ENCODE results near the gene FOXA2. TPM values are rescaled to one million over a fixed set of nuclear protein-coding genes. Genes with fewer than 3 reads are reported as not detected.

The FOXA2 gene
- polyA plus RNA-seq, 2 of the 4 experiments (the other 2 are of a cell fraction) = 8.3 to 20.7 TPM

- 0 out of 3 replicates have a peak, but pooled peaks cover 2% of the 10 kb centered on the region for H3K9me3 ChIP-seq
- no peak for ATAC-seq
- no peak overlapping the region for H3K4me3 ChIP-seq
- no peak for TF ChIP-seq ZC3H11A (IDR thresholded peaks at IDR 0.05)
- no peak for TF ChIP-seq BHLHE40 (IDR thresholded peaks at IDR 0.05; ENCODE audit: low read depth, low read length)
- TF ChIP-seq NPAS2 (CRISPR knock-in tag; IDR thresholded peaks at IDR 0.05; ENCODE audit: borderline replicate concordance) = no peak
- TF ChIP-seq NR3C1 (IDR thresholded peaks at IDR 0.05) = no peak
- TF ChIP-seq CEBPB (IDR thresholded peaks at IDR 0.05) = no peak
- no peak for TF ChIP-seq POLR2AphosphoS2 (conservative IDR thresholded peaks at IDR 0.05; ENCODE audit: low read length)
- no peak for TF ChIP-seq KDM1A (IDR thresholded peaks at IDR 0.05; ENCODE audit: low read depth)
- no peak for TF ChIP-seq JUNB (IDR thresholded peaks at IDR 0.05)
- no peak for TF ChIP-seq CHD4 (IDR thresholded peaks at IDR 0.05; ENCODE audit: borderline replicate concordance)
- no peak for TF ChIP-seq SMC3 (IDR thresholded peaks at IDR 0.05)
- no peak for TF ChIP-seq E2F6 (IDR thresholded peaks at IDR 0.05; ENCODE audit: borderline replicate concordance, low read depth)
- no peak for TF ChIP-seq NFE2L2 (conservative IDR thresholded peaks at IDR 0.05; ENCODE audit: low read length)
- POLR2A ChIA-PET = no interaction called here
- WGBS (ENCODE audit: missing lambda C conversion rate) = 69% methylated on average over 4 of the region's 4 CpGs
- FAIRE-seq = no peak
- H3K27ac ChIP-seq = no peak overlapping the region
- no peak for DNase-seq (ENCODE audit: low read depth in 1 of 2, low spot score in 1 of 2)
- CTCF ChIA-PET = interaction anchor here (0.8 kb wide), 1 partner anchor 144 kb away, joined by 3 read pairs; no protein-coding TSS in a partner anchor
- H3K4me2 ChIP-seq = no peak overlapping the region
- H3K4me1 ChIP-seq = peaks cover 4% of the 10 kb centered on the region; the same call in 1 of the 3 replicates
Measured at GRCh38 chr20:22548040-22548439, 36.3 kb downstream of the FOXA2 start.

GRCh38 chr20:22546344-22546743, 38.0 kb downstream of the FOXA2 start:
- FAIRE-seq = peak; percentile 28
- TF ChIP-seq HEYL (CRISPR knock-in tag; IDR thresholded peaks at IDR 0.05) (no peak), ZNF302 (CRISPR knock-in tag; IDR thresholded peaks at IDR 0.05) (no peak), E2F6 (IDR thresholded peaks at IDR 0.05; ENCODE audit: borderline replicate concordance, low read depth) (no peak), ELK1 (IDR thresholded peaks at IDR 0.05; ENCODE audit: low read depth, low read length) (no peak), POLR2A (IDR thresholded peaks at IDR 0.05; ENCODE audit: low read length) (no peak), RCOR1 (IDR thresholded peaks at IDR 0.05; ENCODE audit: low read depth, low read length) (no peak), MYC (IDR thresholded peaks at IDR 0.05; ENCODE audit: borderline replicate concordance, low read length) (no peak), HOXB13 (CRISPR knock-in tag; IDR thresholded peaks at IDR 0.05; ENCODE audit: low read depth) (no peak), RARB (CRISPR knock-in tag; IDR thresholded peaks at IDR 0.05) (no peak), CBX8 (IDR thresholded peaks at IDR 0.05) (no peak), EP300 (IDR thresholded peaks at IDR 0.05) (no peak), ATOH8 (CRISPR knock-in tag; IDR thresholded peaks at IDR 0.05; ENCODE audit: low read depth) (no peak), RAD21 (conservative IDR thresholded peaks at IDR 0.05 in 1 of 2, IDR thresholded peaks at IDR 0.05 in 1 of 2) (no peak), PHF8 (IDR thresholded peaks at IDR 0.05; ENCODE audit: borderline replicate concordance, low read depth) (no peak), CEBPB (IDR thresholded peaks at IDR 0.05) (no peak), MAFK (IDR thresholded peaks at IDR 0.05; ENCODE audit: partially characterized antibody) (no peak), ZFP36 (IDR thresholded peaks at IDR 0.05; ENCODE audit: borderline replicate concordance, partially characterized antibody) (no peak)
- DNase-seq (ENCODE audit: low read depth in 1 of 2, low spot score in 1 of 2) = no peak
- Histone ChIP-seq H3K4me3 (no peak overlapping the region), H3K4me1 (peaks cover 4% of the 10 kb centered on the region; the same call in 1 of the 3 replicates), H3K27ac (no peak overlapping the region), H3K4me2 (0 out of 3 replicates have a peak overlapping the region, but pooled peaks have one; percentile 2), H3K9me3 (0 out of 3 replicates have a peak, but pooled peaks cover 2% of the 10 kb centered on the region)
- no peak for ATAC-seq
- CTCF ChIA-PET = interaction anchor here (0.7 to 1.1 kb wide), 4 partner anchors 16 to 212 kb away, joined by 3 to 4 read pairs (median 3); no protein-coding TSS in a partner anchor
- POLR2A ChIA-PET = no interaction called here
- WGBS (ENCODE audit: missing lambda C conversion rate) = 59% methylated on average over 3 of the region's 3 CpGs

Data from A549 (cell line).